Erythroblast (primary cell): ENCODE data around the gene ANKRD44.

Source experiments
- GATA1 ChIP-seq: IDR thresholded peaks from 2 replicates; pipeline ENCODE4 v1.6.1; 2011; ENCODE audit warnings: low read depth, mild to moderate bottlenecking, control low read depth, low read length, moderate library complexity
- POLR2A ChIP-seq: IDR thresholded peaks from 2 replicates; pipeline ENCODE4 v1.6.1; 2011; ENCODE audit warnings: mild to moderate bottlenecking, low read length

DNA sequence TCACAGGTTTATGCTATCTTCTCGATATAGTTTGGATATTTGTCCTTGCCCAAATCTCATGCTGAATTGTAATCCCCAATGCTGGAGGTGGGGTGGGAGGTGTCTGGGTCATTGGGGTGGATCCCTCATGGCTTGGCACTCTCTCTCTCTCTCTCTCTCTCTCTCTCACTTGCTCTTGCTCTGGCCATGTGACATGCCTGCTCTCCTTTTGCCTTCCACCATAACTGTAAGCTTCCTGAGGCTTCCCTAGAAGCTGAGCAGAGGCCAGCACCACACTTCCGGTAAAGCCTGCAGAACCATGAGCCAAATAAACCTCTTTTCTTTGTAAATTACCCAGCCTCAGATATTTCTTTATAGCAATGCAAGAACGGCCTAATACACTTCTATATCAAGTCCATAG, 342.8 kb downstream of the ANKRD44 start:
- no peak for TF ChIP-seq POLR2A
- no peak for TF ChIP-seq GATA1
